Endodermal cell (in vitro differentiated cells): ENCODE results near the gene TNFAIP8L1. TPM values are rescaled to one million over a fixed set of nuclear protein-coding genes. Genes with fewer than 3 reads are reported as not detected.
A peak's percentile ranks its signal among the peaks of the same experiment; 100 is the strongest.

Experiments
- DNase-seq: peaks from one replicate; pipeline ENCODE4 v3.0.0-alpha.2; 2017
- H3K27ac ChIP-seq: 2 replicates; pipeline ENCODE4 v1.5.1; 2013; ENCODE audit warnings: mild to moderate bottlenecking, low read depth, low read length, moderate library complexity
- H3K27me3 ChIP-seq: 2 replicates; pipeline ENCODE4 v1.6.1; 2013; ENCODE audit warnings: mild to moderate bottlenecking, low read length, moderate library complexity; ENCODE audit not compliant: insufficient read depth, control insufficient read depth, poor library complexity, severe bottlenecking
- H3K36me3 ChIP-seq: 2 replicates; pipeline ENCODE4 v1.7.0; 2013; ENCODE audit warnings: mild to moderate bottlenecking, low read length, moderate library complexity; ENCODE audit not compliant: control insufficient read depth, insufficient read depth
- H3K4me1 ChIP-seq: one replicate; pipeline ENCODE4 v1.7.0; 2013; ENCODE audit warnings: low read length; ENCODE audit not compliant: control insufficient read depth, insufficient read depth
- H3K4me3 ChIP-seq: 2 replicates; pipeline ENCODE4 v1.5.1; 2013; ENCODE audit warnings: mild to moderate bottlenecking, low read length, moderate library complexity
- H3K9ac ChIP-seq: 2 replicates; pipeline ENCODE4 v1.6.1; 2013; ENCODE audit warnings: mild to moderate bottlenecking, low read length, moderate library complexity; ENCODE audit not compliant: poor library complexity, severe bottlenecking; ENCODE audit errors: extremely low read depth
- H3K9me3 ChIP-seq: 2 replicates; pipeline ENCODE4 v1.6.1; 2013; ENCODE audit warnings: mild to moderate bottlenecking, low read length, moderate library complexity; ENCODE audit not compliant: control insufficient read depth
- H3K27ac Mint-ChIP-seq: 2 replicates; pipeline ENCODE4 v1.8.0; 2020; ENCODE audit warnings: mixed read lengths
- H3K27me3 Mint-ChIP-seq: 2 replicates; pipeline ENCODE4 v1.8.0; 2021; ENCODE audit warnings: mild to moderate bottlenecking, mixed read lengths; ENCODE audit not compliant: insufficient read depth
- H3K36me3 Mint-ChIP-seq: 2 replicates; pipeline ENCODE4 v1.8.0; 2020; ENCODE audit warnings: low read depth, mixed read lengths
- H3K4me1 Mint-ChIP-seq: 2 replicates; pipeline ENCODE4 v1.8.0; 2020; ENCODE audit warnings: mixed read lengths
- H3K4me3 Mint-ChIP-seq: 2 replicates; pipeline ENCODE4 v1.8.0; 2020; ENCODE audit warnings: mild to moderate bottlenecking, moderate library complexity, mixed read lengths
- H3K9me3 Mint-ChIP-seq: 2 replicates; pipeline ENCODE4 v1.8.0; 2020; ENCODE audit warnings: mild to moderate bottlenecking, mixed read lengths
- WGBS, 2 experiments: methylation state at CpG; one replicate each; pipeline versions ENCODE4 v1.1.5 to v1.1.7; 2013; ENCODE audit warnings: missing lambda C conversion rate in 2 of 2, mixed read lengths in 1 of 2; ENCODE audit not compliant: insufficient coverage in 1 of 2, insufficient read length in 1 of 2; 5-methylcytosine and 5-hydroxymethylcytosine counted together
- total RNA-seq, 2 donors: library from RNA; stranded (reverse); fragmentation: NEBNext Ultra II Directional in 1 of 2; extraction: Animal tissue kit (Norgen Biotek cat#: 25700) in 1 of 2; gene quantifications; 2 replicates in 1 of 2; 3 replicates in 1 of 2; pipeline ENCODE4 v1.2.1, GENCODE V29; 2021
- TF ChIP-seq, protein P1 (sequence below): fragments of 200-600 bp; sonication (generic); conservative IDR thresholded peaks from 2 replicates; pipeline ENCODE4 v1.5.0; 2021; ENCODE audit warnings: antibody characterized with exemption, mild to moderate bottlenecking

The TNFAIP8L1 gene
- total RNA-seq, 2 donors from 2014 or later = 18.1 to 25.5 TPM

DNA sequence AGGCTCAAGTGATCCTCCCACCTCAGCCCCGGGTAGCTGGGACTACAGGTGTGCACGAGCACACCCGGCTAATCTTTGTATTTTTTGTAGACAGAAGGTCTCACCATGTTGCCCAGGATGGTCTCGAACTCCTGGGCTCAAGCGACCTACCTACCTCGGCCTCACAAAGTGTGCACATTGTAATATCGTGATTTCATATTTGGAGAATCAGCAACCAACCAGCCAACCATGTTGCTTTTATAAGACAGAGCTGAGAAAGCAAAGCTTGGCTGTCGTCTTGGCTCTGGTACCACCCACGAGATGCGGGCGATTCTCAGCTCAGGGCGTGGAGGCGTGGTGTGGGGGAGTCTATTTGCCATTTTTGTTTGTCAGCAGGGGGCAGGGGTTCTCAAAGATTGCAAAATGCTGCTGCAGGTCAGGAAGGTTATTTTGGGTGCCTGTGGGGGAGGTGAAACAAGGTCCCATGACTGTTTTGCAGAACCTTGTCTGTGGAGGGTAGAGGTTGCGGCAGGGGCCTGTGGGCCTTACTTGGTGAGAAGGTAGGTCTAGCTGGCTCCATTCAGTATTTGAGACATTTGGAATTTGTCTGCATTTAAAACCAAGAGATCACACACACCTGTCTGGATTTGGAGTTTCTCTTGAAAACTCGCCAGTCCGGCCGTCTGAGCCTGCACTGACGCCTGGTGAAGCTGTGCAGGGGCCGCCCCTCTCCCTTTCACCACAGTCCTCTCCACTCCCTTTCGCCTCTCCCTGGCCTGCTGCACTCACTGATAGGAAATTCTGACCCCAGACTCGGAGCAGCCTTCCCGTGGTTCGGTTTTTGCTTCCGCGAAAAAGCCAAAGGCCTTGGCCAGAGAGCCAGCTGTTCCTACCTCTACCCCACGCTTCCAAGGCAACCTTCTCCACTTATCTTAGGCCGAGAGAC is 15.4 kb downstream of the TNFAIP8L1 start:
- Mint-ChIP-seq H3K4me3 (no peak overlapping the region), H3K4me1 (no peaks in the 10 kb centered on the region), H3K36me3 (peaks cover 36% of the 10 kb centered on the region), H3K27ac (peak overlapping the region; percentile 37), H3K9me3 (no peaks in the 10 kb centered on the region), H3K27me3 (no peaks in the 10 kb centered on the region)
- H3K27ac ChIP-seq = no peak overlapping the region
- H3K9me3 ChIP-seq = no peaks in the 10 kb centered on the region
- H3K27me3 ChIP-seq = no peaks in the 10 kb centered on the region
- no peak overlapping the region for H3K9ac ChIP-seq
- H3K4me3 ChIP-seq = no peak overlapping the region
- TF ChIP-seq, protein P1, sequence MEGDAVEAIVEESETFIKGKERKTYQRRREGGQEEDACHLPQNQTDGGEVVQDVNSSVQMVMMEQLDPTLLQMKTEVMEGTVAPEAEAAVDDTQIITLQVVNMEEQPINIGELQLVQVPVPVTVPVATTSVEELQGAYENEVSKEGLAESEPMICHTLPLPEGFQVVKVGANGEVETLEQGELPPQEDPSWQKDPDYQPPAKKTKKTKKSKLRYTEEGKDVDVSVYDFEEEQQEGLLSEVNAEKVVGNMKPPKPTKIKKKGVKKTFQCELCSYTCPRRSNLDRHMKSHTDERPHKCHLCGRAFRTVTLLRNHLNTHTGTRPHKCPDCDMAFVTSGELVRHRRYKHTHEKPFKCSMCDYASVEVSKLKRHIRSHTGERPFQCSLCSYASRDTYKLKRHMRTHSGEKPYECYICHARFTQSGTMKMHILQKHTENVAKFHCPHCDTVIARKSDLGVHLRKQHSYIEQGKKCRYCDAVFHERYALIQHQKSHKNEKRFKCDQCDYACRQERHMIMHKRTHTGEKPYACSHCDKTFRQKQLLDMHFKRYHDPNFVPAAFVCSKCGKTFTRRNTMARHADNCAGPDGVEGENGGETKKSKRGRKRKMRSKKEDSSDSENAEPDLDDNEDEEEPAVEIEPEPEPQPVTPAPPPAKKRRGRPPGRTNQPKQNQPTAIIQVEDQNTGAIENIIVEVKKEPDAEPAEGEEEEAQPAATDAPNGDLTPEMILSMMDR = no peak
- no peak for DNase-seq
- WGBS, 2 experiments = 93 to 96% methylated on average over 25 to 27 of the region's 27 CpGs
- H3K4me1 ChIP-seq = no peaks in the 10 kb centered on the region
- H3K36me3 ChIP-seq = peaks cover 37% of the 10 kb centered on the region

GRCh38 chr19:4656102-4656501 is 16.8 kb downstream of the TNFAIP8L1 start:
- no peak for DNase-seq
- Mint-ChIP-seq H3K4me1 (no peaks in the 10 kb centered on the region), H3K36me3 (peaks cover 47% of the 10 kb centered on the region), H3K4me3 (no peak overlapping the region), H3K9me3 (no peaks in the 10 kb centered on the region), H3K27ac (no peak overlapping the region), H3K27me3 (no peaks in the 10 kb centered on the region)
- TF ChIP-seq, protein P1 = no peak
- Histone ChIP-seq H3K9ac (no peak overlapping the region), H3K9me3 (no peaks in the 10 kb centered on the region), H3K27me3 (no peaks in the 10 kb centered on the region), H3K4me3 (no peak overlapping the region), H3K4me1 (no peaks in the 10 kb centered on the region), H3K27ac (no peak overlapping the region), H3K36me3 (peaks cover 50% of the 10 kb centered on the region)
- 95 to 97% methylated on average over 7 to 8 of the region's 8 CpGs for WGBS, 2 experiments

DNA sequence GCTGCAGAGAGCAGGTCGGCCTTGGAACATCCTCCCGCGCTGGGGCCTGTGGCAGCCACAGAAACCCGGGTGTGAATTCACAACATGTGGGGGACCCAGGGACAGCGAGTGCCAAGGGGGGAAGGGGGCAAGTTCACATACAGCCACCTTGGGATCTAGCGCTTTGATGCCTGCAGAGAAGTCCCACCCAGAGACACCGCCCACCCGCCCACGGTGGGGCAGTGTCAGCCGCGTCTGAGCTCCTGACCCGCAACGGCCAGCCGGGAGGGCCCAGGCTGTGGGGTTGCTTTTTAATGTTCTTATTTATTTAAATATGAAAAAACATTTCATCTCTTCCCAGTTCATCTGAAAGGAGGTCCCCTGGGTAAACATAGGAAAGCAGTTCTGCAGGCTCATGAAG is 17.9 kb downstream of the TNFAIP8L1 start:
- Histone ChIP-seq H3K4me1 (no peaks in the 10 kb centered on the region), H3K36me3 (peaks cover 50% of the 10 kb centered on the region), H3K9me3 (no peaks in the 10 kb centered on the region), H3K4me3 (no peak overlapping the region), H3K9ac (no peak overlapping the region), H3K27ac (no peak overlapping the region), H3K27me3 (no peaks in the 10 kb centered on the region)
- no peaks in the 10 kb centered on the region for H3K4me1 Mint-ChIP-seq
- WGBS, 2 experiments = 88 to 92% methylated on average over 3 to 11 of the region's 14 CpGs
- H3K4me3 Mint-ChIP-seq = no peak overlapping the region
- DNase-seq = no peak
- no peak overlapping the region for H3K27ac Mint-ChIP-seq
- no peaks in the 10 kb centered on the region for H3K9me3 Mint-ChIP-seq
- TF ChIP-seq, protein P1 = no peak
- peaks cover 51% of the 10 kb centered on the region for H3K36me3 Mint-ChIP-seq
- H3K27me3 Mint-ChIP-seq = no peaks in the 10 kb centered on the region
